Smooth muscle cell (in vitro differentiated cells): Measurements from ENCODE around the gene STUM. TPM values are rescaled to one million over a fixed set of nuclear protein-coding genes. Genes with fewer than 3 reads are reported as not detected.

Experiments
- DNase-seq: peaks from one replicate; lab custom pipeline; 2025; ENCODE audit not compliant: unreplicated experiment; lab: John Stamatoyannopoulos, UW
- H2AFZ ChIP-seq: fragments of 200-600 bp; sonication (generic); 2 replicates; pipeline ENCODE4 v1.6.0; 2016; ENCODE audit warnings: antibody characterized with exemption, low read depth, mild to moderate bottlenecking
- H3F3A ChIP-seq: fragments of 200-600 bp; sonication (generic); 2 replicates; pipeline ENCODE4 v1.6.0; 2017; ENCODE audit warnings: antibody characterized with exemption, low read depth
- H3K27ac ChIP-seq: fragments of 200-600 bp; sonication (generic); 2 replicates; pipeline ENCODE4 v1.5.1; 2016; ENCODE audit warnings: low read depth, mild to moderate bottlenecking
- H3K27me3 ChIP-seq: fragments of 200-600 bp; sonication (generic); 2 replicates; pipeline ENCODE4 v1.6.1; 2016; ENCODE audit warnings: low read depth, mild to moderate bottlenecking
- H3K36me3 ChIP-seq: fragments of 200-600 bp; sonication (generic); 2 replicates; pipeline ENCODE4 v1.5.1; 2016; ENCODE audit warnings: low read depth
- H3K4me1 ChIP-seq: fragments of 200-600 bp; sonication (generic); 2 replicates; pipeline ENCODE4 v1.5.1; 2016; ENCODE audit warnings: low read depth
- H3K4me2 ChIP-seq: fragments of 200-600 bp; sonication (generic); 2 replicates; pipeline ENCODE4 v1.6.0; 2016; ENCODE audit warnings: mild to moderate bottlenecking
- H3K4me3 ChIP-seq: fragments of 200-600 bp; sonication (generic); 2 replicates; pipeline ENCODE4 v1.5.1; 2016; ENCODE audit warnings: mild to moderate bottlenecking
- H3K79me2 ChIP-seq: fragments of 200-600 bp; sonication (generic); 2 replicates; pipeline ENCODE4 v1.6.0; 2016; ENCODE audit warnings: low read depth, mild to moderate bottlenecking
- H3K9ac ChIP-seq: fragments of 200-600 bp; sonication (generic); 2 replicates; pipeline ENCODE4 v1.6.0; 2016; ENCODE audit warnings: low read depth
- H3K9me3 ChIP-seq: fragments of 200-600 bp; sonication (generic); replicated peaks from 2 replicates; pipeline ENCODE4 v1.5.1; 2016; ENCODE audit warnings: low read depth
- H4K20me1 ChIP-seq: fragments of 200-600 bp; sonication (generic); 2 replicates; pipeline ENCODE4 v1.6.0; 2016; ENCODE audit warnings: low read depth
- WGBS: methylation state at CpG from one replicate; pipeline ENCODE4 v1.1.7; 2016; ENCODE audit warnings: low lambda C conversion rate; 5-methylcytosine and 5-hydroxymethylcytosine counted together
- polyA plus RNA-seq: library from polyadenylated mRNA; unstranded; fragments of >200 nt; fragmentation: Nextera tagmentation; extraction: Ambion mirVana; gene quantifications from 2 replicates; pipeline ENCODE4 v1.2.1, GENCODE V29; 2016
- total RNA-seq: library from RNA; depleted of rRNA; stranded (reverse); fragments of >200 nt; gene quantifications from 2 replicates; pipeline ENCODE4 v1.2.3, GENCODE V29; 2014
- TF ChIP-seq, protein P1 (sequence below): fragments of 200-600 bp; sonication (generic); IDR thresholded peaks from 2 replicates; pipeline ENCODE4 v1.5.1; 2017; ENCODE audit warnings: borderline replicate concordance, mild to moderate bottlenecking, antibody characterized with exemption; ENCODE audit not compliant: insufficient read depth, poor library complexity, severe bottlenecking

The STUM gene
- total and polyA plus RNA-seq, 2 experiments from 2014 or later = 0.04 TPM; not detected in 1

DNA sequence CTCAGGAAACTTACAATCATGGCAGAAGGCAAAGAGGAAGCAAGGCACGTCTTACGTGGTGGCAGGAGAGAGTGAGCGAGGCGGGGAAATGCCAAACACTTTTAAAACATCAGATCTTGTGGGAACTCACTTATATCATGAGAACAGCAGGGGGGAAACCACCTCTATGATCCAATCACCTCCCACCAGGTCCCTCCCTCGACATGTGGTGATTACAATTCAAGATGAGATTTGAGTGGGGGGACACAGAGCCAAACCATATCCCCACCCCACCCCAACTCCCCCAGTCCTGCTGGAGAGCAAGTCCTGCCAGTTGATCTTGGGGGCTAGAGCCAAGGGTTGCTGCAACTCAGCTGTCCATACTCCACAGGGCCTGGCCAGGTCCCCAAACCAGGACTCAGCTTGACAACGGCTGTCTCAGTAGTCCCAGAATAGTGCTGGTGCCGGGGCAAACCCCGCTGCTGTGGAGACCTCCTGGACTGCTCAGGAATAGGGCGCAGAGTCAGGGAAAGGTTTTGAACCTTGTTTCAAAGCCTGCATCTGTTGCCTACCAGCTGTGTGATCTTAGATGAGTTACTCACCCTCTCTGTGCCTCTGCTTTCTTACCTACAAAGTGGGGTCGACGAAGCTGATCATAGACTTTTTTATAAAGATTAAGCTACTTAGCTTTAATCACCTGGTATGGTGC, 79.5 kb downstream of the STUM start:
- H3K4me1 ChIP-seq = no peaks in the 10 kb centered on the region
- no peak overlapping the region for H2AFZ ChIP-seq
- no peak overlapping the region for H3K9ac ChIP-seq
- H3K27me3 ChIP-seq = no peaks in the 10 kb centered on the region
- no peak overlapping the region for H3K4me3 ChIP-seq
- TF ChIP-seq, protein P1, sequence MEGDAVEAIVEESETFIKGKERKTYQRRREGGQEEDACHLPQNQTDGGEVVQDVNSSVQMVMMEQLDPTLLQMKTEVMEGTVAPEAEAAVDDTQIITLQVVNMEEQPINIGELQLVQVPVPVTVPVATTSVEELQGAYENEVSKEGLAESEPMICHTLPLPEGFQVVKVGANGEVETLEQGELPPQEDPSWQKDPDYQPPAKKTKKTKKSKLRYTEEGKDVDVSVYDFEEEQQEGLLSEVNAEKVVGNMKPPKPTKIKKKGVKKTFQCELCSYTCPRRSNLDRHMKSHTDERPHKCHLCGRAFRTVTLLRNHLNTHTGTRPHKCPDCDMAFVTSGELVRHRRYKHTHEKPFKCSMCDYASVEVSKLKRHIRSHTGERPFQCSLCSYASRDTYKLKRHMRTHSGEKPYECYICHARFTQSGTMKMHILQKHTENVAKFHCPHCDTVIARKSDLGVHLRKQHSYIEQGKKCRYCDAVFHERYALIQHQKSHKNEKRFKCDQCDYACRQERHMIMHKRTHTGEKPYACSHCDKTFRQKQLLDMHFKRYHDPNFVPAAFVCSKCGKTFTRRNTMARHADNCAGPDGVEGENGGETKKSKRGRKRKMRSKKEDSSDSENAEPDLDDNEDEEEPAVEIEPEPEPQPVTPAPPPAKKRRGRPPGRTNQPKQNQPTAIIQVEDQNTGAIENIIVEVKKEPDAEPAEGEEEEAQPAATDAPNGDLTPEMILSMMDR = no peak
- no peaks in the 10 kb centered on the region for H3K79me2 ChIP-seq
- no peaks in the 10 kb centered on the region for H3K36me3 ChIP-seq
- H3F3A ChIP-seq = peaks cover 6% of the 10 kb centered on the region
- 93% methylated on average over 11 of the region's 11 CpGs for WGBS
- DNase-seq = no peak
- H3K27ac ChIP-seq = no peak overlapping the region
- no peaks in the 10 kb centered on the region for H3K9me3 ChIP-seq
- H3K4me2 ChIP-seq = no peak overlapping the region
- H4K20me1 ChIP-seq = no peaks in the 10 kb centered on the region

DNA sequence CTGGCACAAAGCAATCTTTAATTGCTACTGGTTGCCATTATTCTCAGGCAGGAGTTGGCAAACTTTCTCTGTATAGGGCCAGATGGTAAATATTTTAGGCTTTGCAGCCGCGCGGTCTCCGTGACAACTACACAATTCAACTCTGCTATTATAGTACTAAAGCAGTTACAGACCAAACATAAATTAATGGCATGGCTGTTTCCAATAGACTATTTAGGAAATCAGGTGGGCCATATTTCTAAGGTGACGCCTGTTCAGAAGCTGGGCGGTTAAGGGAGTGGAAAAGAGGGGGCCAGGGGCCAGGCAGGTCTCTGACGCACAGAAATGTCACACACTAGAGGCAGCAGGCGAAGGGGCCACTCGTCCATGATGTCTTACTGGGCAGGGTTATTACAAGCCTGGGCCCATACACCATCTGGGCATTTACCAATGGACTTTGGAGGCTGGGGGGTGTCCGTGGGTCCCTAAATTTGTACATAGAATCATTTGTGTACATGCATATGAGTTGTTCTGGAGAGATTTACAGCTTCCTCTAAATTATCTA, 80.1 kb downstream of the STUM start:
- H2AFZ ChIP-seq = no peak overlapping the region
- no peaks in the 10 kb centered on the region for H3K27me3 ChIP-seq
- no peaks in the 10 kb centered on the region for H4K20me1 ChIP-seq
- H3K4me2 ChIP-seq = no peak overlapping the region
- WGBS = 91% methylated on average over 10 of the region's 10 CpGs
- H3K36me3 ChIP-seq = no peaks in the 10 kb centered on the region
- no peak for DNase-seq
- H3K4me1 ChIP-seq = no peaks in the 10 kb centered on the region
- no peak overlapping the region for H3K27ac ChIP-seq
- TF ChIP-seq, protein P1 = no peak
- peaks cover 6% of the 10 kb centered on the region for H3F3A ChIP-seq
- no peaks in the 10 kb centered on the region for H3K9me3 ChIP-seq
- no peaks in the 10 kb centered on the region for H3K79me2 ChIP-seq
- no peak overlapping the region for H3K9ac ChIP-seq
- H3K4me3 ChIP-seq = no peak overlapping the region

DNA sequence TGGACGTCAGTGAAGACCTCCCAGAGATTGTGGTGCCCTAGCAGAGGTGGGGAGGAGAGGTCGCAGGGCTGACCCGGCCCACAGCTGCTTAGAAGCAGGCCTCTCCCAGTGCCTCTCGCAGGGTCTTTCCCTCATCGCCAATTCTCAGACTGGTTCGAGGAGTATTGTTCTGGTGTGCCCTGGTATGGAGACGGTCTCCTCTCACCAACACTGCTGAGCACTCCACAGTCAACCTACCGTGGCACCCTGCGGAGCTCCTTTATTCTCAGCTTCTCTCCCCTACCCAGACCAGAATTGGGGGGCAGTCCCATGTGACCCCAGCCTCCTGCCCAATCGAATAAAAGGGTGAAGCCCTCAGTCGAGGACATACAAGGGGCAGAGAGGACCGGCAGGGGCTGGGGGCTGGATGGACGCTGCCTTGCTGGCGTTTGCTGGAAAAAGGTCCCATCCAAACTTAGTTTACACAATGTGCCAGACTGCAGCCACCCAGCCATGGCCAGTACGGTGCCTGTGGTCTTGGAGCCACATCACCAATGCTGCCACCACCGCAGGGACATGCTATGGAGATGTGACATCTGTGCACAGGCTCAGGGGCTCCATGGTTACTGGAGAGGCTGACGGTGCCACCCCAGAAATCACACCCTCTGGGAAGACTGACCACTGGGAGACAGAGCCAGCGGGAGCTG, 80.8 kb downstream of the STUM start:
- no peak overlapping the region for H3K4me3 ChIP-seq
- peaks cover 6% of the 10 kb centered on the region for H3F3A ChIP-seq
- TF ChIP-seq, protein P1 = no peak
- H4K20me1 ChIP-seq = no peaks in the 10 kb centered on the region
- no peak overlapping the region for H3K27ac ChIP-seq
- no peaks in the 10 kb centered on the region for H3K36me3 ChIP-seq
- H3K4me1 ChIP-seq = no peaks in the 10 kb centered on the region
- no peaks in the 10 kb centered on the region for H3K79me2 ChIP-seq
- no peak overlapping the region for H3K9ac ChIP-seq
- 96% methylated on average over 18 of the region's 18 CpGs for WGBS
- H3K4me2 ChIP-seq = no peak overlapping the region
- no peaks in the 10 kb centered on the region for H3K27me3 ChIP-seq
- no peak overlapping the region for H2AFZ ChIP-seq
- no peaks in the 10 kb centered on the region for H3K9me3 ChIP-seq
- DNase-seq = no peak
